Testis (tissue), 3 donors: Measurements from ENCODE around the gene MEX3C. TPM values are rescaled to one million over a fixed set of nuclear protein-coding genes. Genes with fewer than 3 reads are reported as not detected.

Experiments
- DNase-seq: peaks from one replicate; pipeline ENCODE4 v3.0.0-alpha.2; 2019
- H3K27ac ChIP-seq, 2 donors: fragments of 200-600 bp; sonication (generic); one replicate each; pipeline ENCODE4 v1.5.1; 2019
- H3K27me3 ChIP-seq: fragments of 200-600 bp; sonication (generic); one replicate; pipeline ENCODE4 v1.5.1; 2019
- H3K36me3 ChIP-seq: fragments of 200-600 bp; sonication (generic); one replicate; pipeline ENCODE4 v1.5.1; 2017; ENCODE audit warnings: low read depth; ENCODE audit errors: missing control alignments
- H3K4me1 ChIP-seq: fragments of 200-600 bp; sonication (generic); one replicate; pipeline ENCODE4 v1.5.1; 2019
- H3K4me3 ChIP-seq, 2 donors: fragments of 200-600 bp; sonication (generic); one replicate each; pipeline ENCODE4 v1.5.1; 2017 to 2019
- H3K9me3 ChIP-seq: fragments of 200-600 bp; sonication (generic); one replicate; pipeline ENCODE4 v1.5.1; 2017
- CTCF ChIP-seq, 3 experiments: fragments of 450-650 bp in 2 of 3; fragments of 200-600 bp in 1 of 3; sonication (generic) in 1 of 3; IDR thresholded peaks; one replicate each; pipeline ENCODE4 v1.5.1; 2016 to 2019; ENCODE audit warnings: antibody characterized with exemption in 3 of 3, mild to moderate bottlenecking in 2 of 3, moderate library complexity in 1 of 3
- POLR2A ChIP-seq: fragments of 450-650 bp; IDR thresholded peaks from one replicate; pipeline ENCODE4 v1.6.1; 2017; ENCODE audit warnings: antibody characterized with exemption, mild to moderate bottlenecking, moderate library complexity
- WGBS, 2 donors: methylation state at CpG; one replicate each; pipeline ENCODE4 v1.1.5; 2018; 5-methylcytosine and 5-hydroxymethylcytosine counted together
- intact Hi-C: fragments of 100-400 bp; cut with DNase I; formaldehyde crosslinking; loops from one replicate; pipeline ENCODE4 v1.15.1; 2023; ENCODE audit warnings: low total_unique reads
- polyA plus RNA-seq: library from polyadenylated mRNA; stranded (reverse); fragments of 350-450 nt; fragmentation: Illumina TruSeq; extraction: RNeasy Lipid Tissue Mini Kit (QIAGEN cat#74804); gene quantifications from one replicate; pipeline ENCODE4 v1.2.3, GENCODE V29; 2014; ENCODE audit warnings: low read depth, low replicate concordance; ENCODE audit not compliant: insufficient read depth
- total RNA-seq, 2 donors: library from RNA; depleted of rRNA; stranded (reverse); fragments of >200 nt; gene quantifications; one replicate each; pipeline ENCODE4 v1.2.3, GENCODE V29; 2016

MEX3C gene
- total and polyA plus RNA-seq, 3 donors from 2014 or later = 97.2 to 254 (median 161) TPM

- no peak for DNase-seq
- 82 to 87% methylated on average over 3 of the region's 3 CpGs for WGBS, 2 donors
- Histone ChIP-seq H3K27me3 (no peaks in the 10 kb centered on the region), H3K4me1 (no peaks in the 10 kb centered on the region), H3K36me3 (no peaks in the 10 kb centered on the region), H3K27ac (no peak overlapping the region), H3K9me3 (no peaks in the 10 kb centered on the region), H3K4me3 (no peak overlapping the region)
- TF ChIP-seq POLR2A = no peak
- no peak for TF ChIP-seq CTCF (IDR thresholded peaks at IDR 0.05)
- intact Hi-C loops = no loop called here
These were observed 69.8 kb downstream of the MEX3C start for GRCh38 chr18:51127664-51128063.

GRCh38 chr18:51125976-51126375 is 71.5 kb downstream of the MEX3C start:
- Histone ChIP-seq H3K4me1 (no peaks in the 10 kb centered on the region), H3K27ac (no peak overlapping the region), H3K4me3 (no peak overlapping the region), H3K9me3 (no peaks in the 10 kb centered on the region), H3K36me3 (no peaks in the 10 kb centered on the region), H3K27me3 (no peaks in the 10 kb centered on the region)
- 90 to 93% methylated on average over 2 of the region's 2 CpGs for WGBS, 2 donors
- DNase-seq = no peak
- intact Hi-C loops = no loop called here
- TF ChIP-seq CTCF (IDR thresholded peaks at IDR 0.05) (no peak), POLR2A (no peak)

Other genes with a start within 250 kb of the MEX3C start
- 10 to 100 TPM; 12.0 to 16.9 TPM for gene ELAC1, start 229.6 kb downstream of the MEX3C start, total RNA-seq
- gene ELAC1, start 229.6 kb downstream of the MEX3C start, polyA plus RNA-seq = 13.4 TPM
- 100 to 1,000 TPM; 198 to 270 TPM for gene SMAD4, start 167.5 kb downstream of the MEX3C start, total RNA-seq
- gene SMAD4, start 167.5 kb downstream of the MEX3C start, polyA plus RNA-seq = 91.0 TPM